K562 (cell line): ENCODE data around the gene BRPF1. TPM values are rescaled to one million over a fixed set of nuclear protein-coding genes. Genes with fewer than 3 reads are reported as not detected.
A peak's percentile ranks its signal among the peaks of the same experiment; 100 is the strongest.

Source experiments
- AFF1 ChIP-seq, 2 experiments: fragments of 450-650 bp; IDR thresholded peaks; 2 replicates each; pipeline ENCODE4 v1.6.1; 2018; ENCODE audit warnings: mild to moderate bottlenecking in 2 of 2, low read depth in 1 of 2; ENCODE audit not compliant: partially characterized antibody in 2 of 2
- FIP1L1 ChIP-seq: fragments of 200-400 bp; formaldehyde crosslinking; IDR thresholded peaks from 2 replicates; pipeline ENCODE4 v1.6.1; 2018; ENCODE audit warnings: mild to moderate bottlenecking, low read depth, low read length; ENCODE audit not compliant: poor library complexity, severe bottlenecking
- FOXM1 ChIP-seq, 2 experiments: fragments of 450-650 bp in 1 of 2; sonication (generic) in 1 of 2; formaldehyde crosslinking in 1 of 2; IDR thresholded peaks; 2 replicates each; pipeline versions ENCODE4 v1.6.1 to v1.9.0; 2017 to 2022; ENCODE audit warnings: low read depth in 2 of 2, mild to moderate bottlenecking in 2 of 2, missing genetic modification reagents in 1 of 2, moderate library complexity in 1 of 2
- KDM2B ChIP-seq: fragments of 250-450 bp; sonication (Bioruptor Pico); IDR thresholded peaks from 2 replicates; pipeline ENCODE4 v1.8.0; 2021; ENCODE audit warnings: mild to moderate bottlenecking, moderate library complexity
- MEIS2 ChIP-seq: fragments of 450-650 bp; IDR thresholded peaks from 2 replicates; pipeline ENCODE4 v1.6.1; 2014; ENCODE audit warnings: mild to moderate bottlenecking; ENCODE audit not compliant: partially characterized antibody
- NCOA2 ChIP-seq, 2 experiments: fragments of 450-650 bp; IDR thresholded peaks; 2 replicates each; pipeline ENCODE4 v1.6.1; 2018; ENCODE audit warnings: mild to moderate bottlenecking in 2 of 2, moderate library complexity in 1 of 2; ENCODE audit not compliant: partially characterized antibody in 2 of 2
- TFAM ChIP-seq: fragments of 250-450 bp; sonication (Bioruptor Pico); conservative IDR thresholded peaks from 2 replicates; pipeline ENCODE4 v1.5.0; 2021; ENCODE audit warnings: mild to moderate bottlenecking, moderate library complexity
- ZBTB11 ChIP-seq, 3 experiments: fragments of 200-800 bp in 1 of 3; fragments of 250-450 bp in 1 of 3; fragments of 450-650 bp in 1 of 3; sonication (Bioruptor Pico) in 1 of 3; sonication (Bioruptor generic) in 1 of 3; formaldehyde crosslinking in 1 of 3; IDR thresholded peaks; 2 replicates each; pipeline versions ENCODE4 v1.6.1 to v1.8.0; 2016 to 2022; ENCODE audit warnings: mild to moderate bottlenecking in 2 of 3, missing genetic modification characterization in 2 of 3, missing compliant biosample characterization in 1 of 3, moderate library complexity in 1 of 3
- ZNF407 ChIP-seq: fragments of 450-650 bp; IDR thresholded peaks from 2 replicates; pipeline ENCODE4 v1.6.1; 2016; ENCODE audit warnings: low read depth
- polyA plus RNA-seq, 8 experiments: library from polyadenylated mRNA; depleted of rRNA in 4 of 8; stranded (reverse) in 5 of 8; unstranded in 3 of 8; fragments of >200 nt; fragmentation: Nextera tagmentation in 2 of 8; fragmentation: Illumina TruSeq in 1 of 8; extraction: Ambion mirVana in 2 of 8; extraction: Trizol in 1 of 8; gene quantifications; 2 replicates each; pipeline versions ENCODE4 v1.2.1 to v1.2.3, GENCODE V29; 2011 to 2014; ENCODE audit warnings: inconsistent platforms in 1 of 8, missing spikeins in 1 of 8
- total RNA-seq, 7 experiments: library from RNA; depleted of rRNA in 6 of 7; stranded (reverse); fragments of >200 nt in 6 of 7; fragmentation: Illumina TruSeq in 2 of 7; extraction: Trizol in 2 of 7; gene quantifications; 2 replicates each; pipeline versions ENCODE4 v1.2.1 to v1.2.3, GENCODE V29; 2011 to 2021; ENCODE audit warnings: low replicate concordance in 1 of 7

Gene BRPF1
- total and polyA plus RNA-seq, 9 of the 15 experiments (the other 6 are each of a cell fraction or from before 2014, with no cell fraction given): 1.1 to 40.2 (median 23.5) TPM

- TF ChIP-seq FIP1L1 (peak; percentile 29), NCOA2 (IDR thresholded peaks at IDR 0.05; ENCODE audit: partially characterized antibody in 2 of 2) (no peak), MEIS2 (no peak), TFAM (no peak), ZNF407 (peak; percentile 51; the same call in 1 of the 2 replicates), KDM2B (CRISPR knock-in tag) (no peak), AFF1 (IDR thresholded peaks at IDR 0.05; ENCODE audit: low read depth in 1 of 2, partially characterized antibody in 2 of 2) (peak; percentile 19 to 47), FOXM1 (IDR thresholded peaks at IDR 0.05; ENCODE audit: low read depth) (peak; percentile 64; the same call in 1 of the 2 replicates), FOXM1 (CRISPR knock-in tag; IDR thresholded peaks at IDR 0.05; ENCODE audit: low read depth) (no peak), ZBTB11 (CRISPR knock-in tag; IDR thresholded peaks at IDR 0.05) (peak in 2 of 3 experiments; percentile 22 to 80; a peak in 1 of 6 replicates)
Observed at GRCh38 chr3:9792405-9793160, 61.0 kb downstream of the BRPF1 start, which contains the start of the genes ARPC4 and TADA3 (continued).
